HepG2 (cell line): ENCODE results near the gene NEURL2. TPM values are rescaled to one million over a fixed set of nuclear protein-coding genes. Genes with fewer than 3 reads are reported as not detected.

ENCODE experiments used
- DNMT1 ChIP-seq: sonication (generic); formaldehyde crosslinking; IDR thresholded peaks from 2 replicates; pipeline ENCODE4 v1.5.1; 2020; ENCODE audit warnings: mild to moderate bottlenecking, missing genetic modification reagents
- JUNB ChIP-seq: sonication (generic); formaldehyde crosslinking; IDR thresholded peaks from 2 replicates; pipeline ENCODE4 v1.8.0; 2022; ENCODE audit warnings: missing genetic modification reagents, mild to moderate bottlenecking, borderline replicate concordance
- KDM5B ChIP-seq: sonication (generic); formaldehyde crosslinking; IDR thresholded peaks from 2 replicates; pipeline ENCODE4 v1.4.0; 2020; ENCODE audit warnings: missing genetic modification reagents, mild to moderate bottlenecking, borderline replicate concordance
- KLF15 ChIP-seq: sonication (generic); formaldehyde crosslinking; IDR thresholded peaks from 2 replicates; pipeline ENCODE4 v1.8.1; 2023; ENCODE audit warnings: borderline replicate concordance, mild to moderate bottlenecking, inconsistent platforms, missing genetic modification reagents, mixed read lengths
- MTA1 ChIP-seq: sonication (generic); formaldehyde crosslinking; IDR thresholded peaks from 2 replicates; pipeline ENCODE4 v1.4.0; 2020; ENCODE audit warnings: missing genetic modification reagents, mild to moderate bottlenecking, borderline replicate concordance
- RELA ChIP-seq: sonication (generic); formaldehyde crosslinking; IDR thresholded peaks from 2 replicates; pipeline ENCODE4 v1.4.0; 2020; ENCODE audit warnings: missing genetic modification reagents
- SIX1 ChIP-seq: sonication (generic); formaldehyde crosslinking; IDR thresholded peaks from 2 replicates; pipeline ENCODE4 v1.4.0; 2020; ENCODE audit warnings: missing genetic modification reagents, borderline replicate concordance
- XRCC5 ChIP-seq: fragments of 200-400 bp; formaldehyde crosslinking; optimal IDR thresholded peaks from 2 replicates; pipeline ENCODE3; 2017; ENCODE audit warnings: mild to moderate bottlenecking, low read length
- ZNF550 ChIP-seq: sonication (generic); formaldehyde crosslinking; IDR thresholded peaks from 2 replicates; pipeline ENCODE4 v1.4.0; 2020; ENCODE audit warnings: mild to moderate bottlenecking, missing genetic modification reagents, borderline replicate concordance
- ZNF605 ChIP-seq: sonication (generic); formaldehyde crosslinking; IDR thresholded peaks from 2 replicates; pipeline ENCODE4 v1.8.0; 2022; ENCODE audit warnings: mild to moderate bottlenecking, missing genetic modification reagents
- ZSCAN22 ChIP-seq: sonication (generic); formaldehyde crosslinking; IDR thresholded peaks from 2 replicates; pipeline ENCODE4 v1.4.0; 2020; ENCODE audit warnings: mild to moderate bottlenecking, missing genetic modification reagents
- polyA plus RNA-seq, 8 experiments: library from polyadenylated mRNA; depleted of rRNA in 3 of 8; stranded (reverse) in 7 of 8; unstranded in 1 of 8; fragments of >200 nt; fragmentation: Illumina TruSeq in 4 of 8; extraction: Trizol in 4 of 8; gene quantifications; 2 replicates each; pipeline versions ENCODE4 v1.2.1 to v1.2.3, GENCODE V29; 2011 to 2016; ENCODE audit warnings: low read depth in 4 of 8, missing spikeins in 1 of 8, mixed read lengths in 1 of 8; ENCODE audit not compliant: insufficient read depth in 1 of 8
- total RNA-seq, 5 experiments: library from RNA; depleted of rRNA; stranded (reverse); fragments of >200 nt; fragmentation: Illumina TruSeq; extraction: Trizol; gene quantifications; 2 replicates each; pipeline ENCODE4 v1.2.3, GENCODE V29; 2016; ENCODE audit warnings: low read depth in 1 of 5
- TF ChIP-seq, protein P1 (sequence below): sonication (generic); formaldehyde crosslinking; IDR thresholded peaks from 2 replicates; pipeline ENCODE4 v1.5.0; 2020; ENCODE audit warnings: missing genetic modification reagents
- TF ChIP-seq, protein P2 (sequence below): sonication (generic); formaldehyde crosslinking; IDR thresholded peaks from 2 replicates; pipeline ENCODE4 v1.5.0; 2020; ENCODE audit warnings: missing genetic modification reagents
- TF ChIP-seq, protein P3 (sequence below): IDR thresholded peaks from 2 replicates; pipeline ENCODE4 v1.6.1; 2016; ENCODE audit warnings: missing compliant biosample characterization, missing genetic modification reagents, borderline replicate concordance
- TF ChIP-seq, protein P4 (sequence below): sonication (generic); formaldehyde crosslinking; IDR thresholded peaks from 2 replicates; pipeline ENCODE4 v1.5.0; 2020; ENCODE audit warnings: mild to moderate bottlenecking, missing genetic modification reagents
- TF ChIP-seq, protein P5 (sequence below): sonication (generic); formaldehyde crosslinking; IDR thresholded peaks from 2 replicates; pipeline ENCODE4 v1.5.1; 2020; ENCODE audit warnings: mild to moderate bottlenecking, missing genetic modification reagents, borderline replicate concordance
- TF ChIP-seq, protein P6 (sequence below): sonication (generic); formaldehyde crosslinking; IDR thresholded peaks from 2 replicates; pipeline ENCODE4 v1.5.1; 2020; ENCODE audit warnings: missing genetic modification reagents, mild to moderate bottlenecking, borderline replicate concordance

Gene NEURL2
- total and polyA plus RNA-seq, 2 of the 13 experiments (the other 11 are each of a cell fraction or from before 2014, with no cell fraction given): 7.2 to 9.7 TPM

DNA sequence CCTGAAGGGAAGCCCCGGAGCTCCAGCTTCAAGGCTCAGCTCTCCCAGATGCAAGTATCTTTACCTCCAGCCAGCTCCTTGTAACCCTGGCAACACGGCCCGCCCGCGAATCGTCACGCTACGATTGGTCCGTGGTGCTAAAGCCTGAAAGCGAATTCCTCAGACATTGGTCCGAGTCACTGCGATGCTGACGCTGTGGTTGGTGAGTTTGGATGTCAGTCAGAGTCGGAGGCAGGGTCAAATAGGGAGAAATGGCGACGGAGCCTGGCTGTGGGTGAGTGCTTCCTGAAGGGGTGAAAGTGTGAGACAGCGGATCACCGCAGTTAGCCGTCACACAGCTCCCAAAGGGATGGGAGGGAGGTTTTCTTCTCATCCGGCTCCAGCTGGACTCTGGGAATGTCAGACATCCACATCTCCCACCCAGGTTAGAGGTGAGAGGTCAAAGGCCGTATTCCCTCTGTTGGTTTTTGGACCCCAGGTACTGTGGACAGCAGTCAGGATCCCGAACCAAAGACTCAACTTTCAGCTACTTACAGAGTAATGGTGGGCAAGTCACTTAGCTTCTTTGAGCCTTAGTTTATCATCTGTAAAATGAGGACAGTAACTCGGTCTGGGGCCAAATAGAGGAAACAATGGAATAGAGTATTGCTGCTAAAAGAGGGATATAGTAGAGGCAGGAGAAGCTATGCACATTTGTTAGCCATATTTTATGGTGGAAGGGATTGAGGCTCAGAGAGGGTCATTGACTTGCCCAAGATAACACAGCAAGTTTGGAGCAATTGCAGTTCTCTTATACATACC lies 9.8 kb downstream of the NEURL2 start, which contains the start of gene ZSWIM1 (continued):
- TF ChIP-seq, protein P1, sequence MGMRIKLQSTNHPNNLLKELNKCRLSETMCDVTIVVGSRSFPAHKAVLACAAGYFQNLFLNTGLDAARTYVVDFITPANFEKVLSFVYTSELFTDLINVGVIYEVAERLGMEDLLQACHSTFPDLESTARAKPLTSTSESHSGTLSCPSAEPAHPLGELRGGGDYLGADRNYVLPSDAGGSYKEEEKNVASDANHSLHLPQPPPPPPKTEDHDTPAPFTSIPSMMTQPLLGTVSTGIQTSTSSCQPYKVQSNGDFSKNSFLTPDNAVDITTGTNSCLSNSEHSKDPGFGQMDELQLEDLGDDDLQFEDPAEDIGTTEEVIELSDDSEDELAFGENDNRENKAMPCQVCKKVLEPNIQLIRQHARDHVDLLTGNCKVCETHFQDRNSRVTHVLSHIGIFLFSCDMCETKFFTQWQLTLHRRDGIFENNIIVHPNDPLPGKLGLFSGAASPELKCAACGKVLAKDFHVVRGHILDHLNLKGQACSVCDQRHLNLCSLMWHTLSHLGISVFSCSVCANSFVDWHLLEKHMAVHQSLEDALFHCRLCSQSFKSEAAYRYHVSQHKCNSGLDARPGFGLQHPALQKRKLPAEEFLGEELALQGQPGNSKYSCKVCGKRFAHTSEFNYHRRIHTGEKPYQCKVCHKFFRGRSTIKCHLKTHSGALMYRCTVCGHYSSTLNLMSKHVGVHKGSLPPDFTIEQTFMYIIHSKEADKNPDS (CRISPR knock-in tag): no peak
- TF ChIP-seq KLF15 (CRISPR knock-in tag) (no peak), SIX1 (CRISPR knock-in tag) (peak; percentile 50; the same call in 1 of the 2 replicates), DNMT1 (CRISPR knock-in tag) (no peak), ZNF550 (no peak), XRCC5 (peak; percentile 79), ZNF605 (CRISPR knock-in tag) (peak; percentile 10; the same call in 1 of the 2 replicates), MTA1 (peak; percentile 66; the same call in 1 of the 2 replicates), KDM5B (CRISPR knock-in tag) (no peak; the same call in 1 of the 2 replicates), RELA (CRISPR knock-in tag) (no peak; the same call in 1 of the 2 replicates), ZSCAN22 (CRISPR knock-in tag) (no peak), JUNB (CRISPR knock-in tag) (no peak)
- TF ChIP-seq, protein P2, sequence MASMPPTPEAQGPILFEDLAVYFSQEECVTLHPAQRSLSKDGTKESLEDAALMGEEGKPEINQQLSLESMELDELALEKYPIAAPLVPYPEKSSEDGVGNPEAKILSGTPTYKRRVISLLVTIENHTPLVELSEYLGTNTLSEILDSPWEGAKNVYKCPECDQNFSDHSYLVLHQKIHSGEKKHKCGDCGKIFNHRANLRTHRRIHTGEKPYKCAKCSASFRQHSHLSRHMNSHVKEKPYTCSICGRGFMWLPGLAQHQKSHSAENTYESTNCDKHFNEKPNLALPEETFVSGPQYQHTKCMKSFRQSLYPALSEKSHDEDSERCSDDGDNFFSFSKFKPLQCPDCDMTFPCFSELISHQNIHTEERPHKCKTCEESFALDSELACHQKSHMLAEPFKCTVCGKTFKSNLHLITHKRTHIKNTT: no peak
- TF ChIP-seq, protein P3, sequence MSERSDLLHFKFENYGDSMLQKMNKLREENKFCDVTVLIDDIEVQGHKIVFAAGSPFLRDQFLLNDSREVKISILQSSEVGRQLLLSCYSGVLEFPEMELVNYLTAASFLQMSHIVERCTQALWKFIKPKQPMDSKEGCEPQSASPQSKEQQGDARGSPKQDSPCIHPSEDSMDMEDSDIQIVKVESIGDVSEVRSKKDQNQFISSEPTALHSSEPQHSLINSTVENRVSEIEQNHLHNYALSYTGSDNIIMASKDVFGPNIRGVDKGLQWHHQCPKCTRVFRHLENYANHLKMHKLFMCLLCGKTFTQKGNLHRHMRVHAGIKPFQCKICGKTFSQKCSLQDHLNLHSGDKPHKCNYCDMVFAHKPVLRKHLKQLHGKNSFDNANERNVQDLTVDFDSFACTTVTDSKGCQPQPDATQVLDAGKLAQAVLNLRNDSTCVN: peak; percentile 90
- TF ChIP-seq, protein P4, sequence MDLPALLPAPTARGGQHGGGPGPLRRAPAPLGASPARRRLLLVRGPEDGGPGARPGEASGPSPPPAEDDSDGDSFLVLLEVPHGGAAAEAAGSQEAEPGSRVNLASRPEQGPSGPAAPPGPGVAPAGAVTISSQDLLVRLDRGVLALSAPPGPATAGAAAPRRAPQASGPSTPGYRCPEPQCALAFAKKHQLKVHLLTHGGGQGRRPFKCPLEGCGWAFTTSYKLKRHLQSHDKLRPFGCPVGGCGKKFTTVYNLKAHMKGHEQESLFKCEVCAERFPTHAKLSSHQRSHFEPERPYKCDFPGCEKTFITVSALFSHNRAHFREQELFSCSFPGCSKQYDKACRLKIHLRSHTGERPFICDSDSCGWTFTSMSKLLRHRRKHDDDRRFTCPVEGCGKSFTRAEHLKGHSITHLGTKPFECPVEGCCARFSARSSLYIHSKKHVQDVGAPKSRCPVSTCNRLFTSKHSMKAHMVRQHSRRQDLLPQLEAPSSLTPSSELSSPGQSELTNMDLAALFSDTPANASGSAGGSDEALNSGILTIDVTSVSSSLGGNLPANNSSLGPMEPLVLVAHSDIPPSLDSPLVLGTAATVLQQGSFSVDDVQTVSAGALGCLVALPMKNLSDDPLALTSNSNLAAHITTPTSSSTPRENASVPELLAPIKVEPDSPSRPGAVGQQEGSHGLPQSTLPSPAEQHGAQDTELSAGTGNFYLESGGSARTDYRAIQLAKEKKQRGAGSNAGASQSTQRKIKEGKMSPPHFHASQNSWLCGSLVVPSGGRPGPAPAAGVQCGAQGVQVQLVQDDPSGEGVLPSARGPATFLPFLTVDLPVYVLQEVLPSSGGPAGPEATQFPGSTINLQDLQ: no peak
- TF ChIP-seq, protein P5, sequence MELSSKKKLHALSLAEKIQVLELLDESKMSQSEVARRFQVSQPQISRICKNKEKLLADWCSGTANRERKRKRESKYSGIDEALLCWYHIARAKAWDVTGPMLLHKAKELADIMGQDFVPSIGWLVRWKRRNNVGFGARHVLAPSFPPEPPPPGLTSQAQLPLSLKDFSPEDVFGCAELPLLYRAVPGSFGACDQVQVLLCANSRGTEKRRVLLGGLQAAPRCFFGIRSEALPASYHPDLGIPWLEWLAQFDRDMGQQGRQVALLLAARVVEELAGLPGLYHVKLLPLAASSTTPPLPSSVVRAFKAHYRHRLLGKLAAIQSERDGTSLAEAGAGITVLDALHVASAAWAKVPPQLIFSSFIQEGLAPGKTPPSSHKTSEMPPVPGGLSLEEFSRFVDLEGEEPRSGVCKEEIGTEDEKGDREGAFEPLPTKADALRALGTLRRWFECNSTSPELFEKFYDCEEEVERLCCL (CRISPR knock-in tag): no peak
- TF ChIP-seq, protein P6, sequence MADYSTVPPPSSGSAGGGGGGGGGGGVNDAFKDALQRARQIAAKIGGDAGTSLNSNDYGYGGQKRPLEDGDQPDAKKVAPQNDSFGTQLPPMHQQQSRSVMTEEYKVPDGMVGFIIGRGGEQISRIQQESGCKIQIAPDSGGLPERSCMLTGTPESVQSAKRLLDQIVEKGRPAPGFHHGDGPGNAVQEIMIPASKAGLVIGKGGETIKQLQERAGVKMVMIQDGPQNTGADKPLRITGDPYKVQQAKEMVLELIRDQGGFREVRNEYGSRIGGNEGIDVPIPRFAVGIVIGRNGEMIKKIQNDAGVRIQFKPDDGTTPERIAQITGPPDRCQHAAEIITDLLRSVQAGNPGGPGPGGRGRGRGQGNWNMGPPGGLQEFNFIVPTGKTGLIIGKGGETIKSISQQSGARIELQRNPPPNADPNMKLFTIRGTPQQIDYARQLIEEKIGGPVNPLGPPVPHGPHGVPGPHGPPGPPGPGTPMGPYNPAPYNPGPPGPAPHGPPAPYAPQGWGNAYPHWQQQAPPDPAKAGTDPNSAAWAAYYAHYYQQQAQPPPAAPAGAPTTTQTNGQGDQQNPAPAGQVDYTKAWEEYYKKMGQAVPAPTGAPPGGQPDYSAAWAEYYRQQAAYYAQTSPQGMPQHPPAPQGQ (CRISPR knock-in tag): 0 out of 2 replicates have a peak, but pooled peaks have one; percentile 43
